HG03469 (cell line): ENCODE data around the gene LRRC8E.

Experiments used
- ATAC-seq: cut with Tn5 transposase; IDR thresholded peaks from one replicate; pipeline ENCODE4 v1.9.1; 2021; ENCODE audit warnings: mild to moderate bottlenecking, moderate library complexity, moderate number of reproducible peaks; ENCODE audit not compliant: unreplicated experiment

LRRC8E gene

DNA sequence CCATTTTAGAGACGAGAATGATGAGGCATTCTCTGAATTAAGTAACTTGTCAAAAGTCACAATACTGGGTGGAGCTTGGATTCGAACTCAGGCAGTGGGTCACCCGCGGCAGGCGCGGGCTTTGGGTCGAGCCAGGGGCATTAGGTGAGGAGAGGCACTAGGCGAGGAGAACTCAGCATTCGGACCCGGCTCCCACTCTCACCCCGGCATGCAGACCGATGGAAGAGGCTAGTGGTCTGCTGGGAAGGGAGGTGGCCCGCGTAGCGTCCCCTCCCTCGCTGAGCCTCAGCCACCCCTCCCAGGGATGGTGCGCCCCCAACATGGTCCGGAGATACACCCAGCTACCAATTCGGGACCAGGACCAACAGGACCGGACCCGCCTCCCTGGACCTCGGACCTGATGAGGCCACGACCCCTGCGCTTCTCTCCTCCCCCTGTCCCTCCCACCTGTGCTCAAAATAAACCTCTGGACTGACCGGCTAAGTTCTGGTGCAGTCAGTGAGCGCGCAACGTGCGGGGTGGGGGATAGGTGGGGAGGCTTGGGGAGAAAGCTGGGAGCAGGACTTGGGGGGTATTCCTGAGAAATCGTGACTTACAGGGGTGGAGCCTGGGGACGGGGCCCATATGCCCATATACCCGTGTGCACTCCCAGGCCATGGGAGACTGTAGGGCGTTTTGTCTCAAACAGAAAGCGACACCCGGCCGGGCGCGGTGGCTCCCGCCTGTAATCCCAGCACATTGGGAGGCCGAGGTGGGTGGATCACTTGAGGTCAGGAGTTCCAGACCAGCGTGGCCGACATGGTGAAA, 30.5 kb downstream of the LRRC8E start:
- no peak for ATAC-seq

DNA sequence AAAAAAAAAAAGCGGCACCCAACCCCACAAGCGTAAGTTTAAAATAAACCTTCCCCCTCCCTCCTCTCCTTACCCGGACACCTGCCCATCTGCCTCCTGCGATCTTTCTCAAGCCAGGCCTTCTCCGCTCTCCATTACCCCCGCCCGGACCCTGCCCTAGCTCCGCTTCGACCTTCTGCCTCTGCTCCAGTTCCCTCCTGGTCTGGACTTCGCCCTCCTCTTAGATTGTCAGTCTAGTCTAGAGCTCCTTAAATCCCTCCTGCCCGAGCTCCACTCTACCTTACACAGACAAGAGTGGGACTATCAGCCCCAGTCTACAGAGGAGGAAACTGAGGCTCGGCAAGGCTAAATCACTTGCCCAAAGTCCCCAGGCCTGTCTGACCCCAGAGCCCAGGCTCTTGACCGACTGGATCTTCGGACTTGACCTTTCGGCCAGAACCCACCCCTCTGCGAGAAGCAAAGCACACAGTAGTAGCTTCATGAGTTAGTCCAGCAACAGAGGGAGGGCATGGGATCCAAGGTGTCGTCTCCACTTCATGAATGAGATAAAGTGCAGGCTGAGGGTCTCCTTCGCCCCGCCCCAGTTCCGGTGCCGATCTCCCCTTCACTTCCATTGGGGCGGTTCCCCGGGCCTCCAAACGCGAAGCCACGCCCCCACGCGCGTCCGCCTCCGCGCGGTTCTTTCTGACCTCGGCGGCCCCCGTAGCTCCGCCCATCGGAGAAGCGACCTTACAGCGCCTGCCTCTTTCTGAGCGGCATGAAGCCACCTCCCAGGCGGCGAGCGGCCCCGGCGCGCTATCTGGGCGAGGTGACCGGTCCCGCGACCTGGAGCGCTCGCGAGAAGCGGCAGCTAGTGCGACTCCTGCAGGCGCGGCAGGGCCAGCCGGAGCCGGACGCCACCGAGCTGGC, 31.6 kb downstream of the LRRC8E start, which contains the start of gene SNAPC2:
TSS of gene SNAPC2 (plus strand) at position 729 of the 909 bp plus-strand sequence. CDS start at position 758, 29 bp downstream.
- ATAC-seq, result peak; percentile 38

DNA sequence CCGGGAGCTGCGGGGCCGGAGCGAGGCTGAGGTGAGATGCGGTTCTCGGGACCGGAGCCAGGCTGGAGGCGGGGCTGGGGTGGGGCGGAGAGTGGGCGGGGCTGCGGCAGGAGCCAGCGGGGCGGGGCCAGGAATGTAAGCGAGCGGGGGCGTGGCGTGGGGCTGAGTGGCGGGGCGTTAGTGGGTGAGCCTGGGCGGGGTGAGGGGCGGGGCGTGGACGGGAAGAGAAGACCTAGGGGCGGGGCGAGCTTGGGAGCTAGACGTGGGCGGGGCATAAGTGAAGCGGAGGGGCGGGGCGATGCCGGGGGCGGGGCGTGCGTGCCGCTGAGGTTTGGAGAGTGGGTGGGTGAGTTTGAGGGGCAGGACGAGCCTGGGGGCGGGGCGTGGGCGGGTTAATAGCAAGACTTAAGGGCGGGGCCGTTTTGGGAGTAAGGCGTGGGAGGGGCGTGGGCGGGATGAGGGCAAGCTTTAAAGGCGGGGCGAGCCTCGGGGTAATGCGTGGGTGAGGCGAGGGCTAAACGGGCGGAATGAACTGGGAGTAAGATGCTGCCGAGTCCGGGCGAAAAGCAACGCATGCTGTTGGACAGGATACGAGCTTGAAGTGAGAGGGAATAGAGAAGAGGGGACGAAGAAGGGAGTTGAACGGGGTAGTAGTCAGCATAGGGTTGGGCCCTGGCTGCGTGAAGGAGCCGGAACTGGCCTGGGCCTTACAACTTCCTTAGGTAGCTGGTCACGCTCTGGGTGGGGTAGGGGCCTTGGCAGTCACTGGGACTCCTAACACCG, 32.4 kb downstream of the LRRC8E start:
- ATAC-seq, result peak; percentile 24

DNA sequence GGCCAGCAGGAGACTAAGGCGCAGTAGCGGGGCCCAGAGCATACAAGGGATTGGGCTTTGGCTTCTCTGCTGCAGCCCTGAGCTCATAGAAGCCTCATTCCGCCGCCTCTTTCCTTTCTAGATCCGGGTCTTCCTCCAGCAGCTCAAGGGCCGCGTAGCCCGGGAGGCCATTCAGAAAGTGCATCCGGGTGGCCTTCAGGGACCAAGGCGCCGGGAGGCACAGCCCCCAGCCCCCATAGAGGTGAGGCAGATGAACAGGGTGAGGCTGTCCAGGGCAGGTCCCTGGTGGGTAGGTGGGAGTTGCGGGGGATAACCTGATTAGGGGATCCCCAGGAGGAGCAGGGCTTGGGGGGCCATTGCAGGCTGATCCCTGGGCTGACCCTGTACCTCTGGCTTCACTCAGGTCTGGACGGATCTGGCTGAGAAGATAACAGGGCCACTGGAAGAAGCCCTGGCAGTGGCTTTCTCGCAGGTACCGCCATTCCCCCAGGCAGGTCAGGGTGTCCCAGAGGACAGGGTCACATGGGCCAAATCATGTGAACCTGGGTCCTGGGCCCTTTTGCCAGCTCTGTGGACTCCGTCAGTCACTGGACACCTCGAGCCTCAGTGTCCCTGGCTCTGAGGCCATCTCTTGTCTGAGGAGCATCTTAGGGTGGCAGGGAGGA, 33.1 kb downstream of the LRRC8E start:
- ATAC-seq, result no peak

DNA sequence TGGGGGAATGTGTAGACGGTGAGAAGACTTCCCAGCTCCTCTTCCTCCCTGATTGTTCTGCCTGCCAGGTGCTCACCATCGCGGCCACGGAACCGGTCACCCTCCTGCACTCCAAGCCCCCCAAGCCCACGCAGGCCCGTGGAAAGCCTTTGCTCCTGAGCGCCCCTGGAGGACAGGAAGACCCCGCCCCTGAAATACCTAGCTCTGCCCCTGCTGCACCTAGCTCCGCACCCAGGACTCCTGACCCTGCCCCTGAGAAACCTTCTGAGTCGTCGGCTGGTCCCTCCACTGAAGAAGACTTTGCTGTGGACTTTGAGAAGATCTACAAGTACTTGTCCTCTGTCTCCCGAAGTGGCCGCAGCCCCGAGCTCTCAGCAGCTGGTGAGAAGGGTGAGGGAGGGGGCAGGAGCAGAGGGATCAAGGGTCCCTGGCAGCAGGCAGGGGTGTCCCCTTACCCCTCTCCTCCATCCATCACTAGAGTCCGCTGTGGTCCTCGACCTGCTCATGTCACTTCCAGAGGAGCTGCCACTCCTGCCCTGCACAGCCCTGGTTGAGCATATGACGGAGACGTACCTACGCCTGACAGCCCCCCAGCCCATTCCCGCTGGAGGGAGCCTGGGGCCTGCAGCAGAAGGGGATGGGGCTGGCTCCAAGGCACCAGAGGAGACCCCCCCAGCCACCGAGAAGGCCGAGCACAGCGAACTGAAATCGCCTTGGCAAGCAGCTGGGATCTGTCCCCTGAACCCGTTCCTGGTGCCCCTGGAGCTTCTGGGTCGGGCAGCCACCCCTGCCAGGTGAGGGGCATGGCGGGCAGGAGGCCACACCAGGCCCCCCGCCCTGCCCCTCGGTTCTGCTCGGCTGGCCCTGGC, 33.9 kb downstream of the LRRC8E start:
- ATAC-seq, result no peak

DNA sequence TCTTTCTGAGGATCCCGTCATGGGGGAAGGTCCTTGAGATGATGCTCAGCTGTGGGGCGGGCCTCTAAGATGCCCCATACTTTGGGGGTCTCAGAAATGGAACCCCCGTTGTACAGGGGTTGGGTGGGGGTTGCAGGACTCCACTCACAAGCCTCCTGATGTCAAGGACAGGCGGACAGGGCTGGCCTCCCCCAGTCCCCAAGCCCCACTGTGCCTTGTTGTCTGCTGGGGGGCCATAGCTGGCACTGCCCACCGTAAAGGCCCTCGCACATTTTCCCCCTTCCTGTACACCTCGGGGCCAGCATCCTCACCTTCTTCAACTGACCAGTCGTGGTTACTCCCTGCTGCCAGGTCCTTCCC, 34.5 kb downstream of the LRRC8E start:
- ATAC-seq, result no peak

DNA sequence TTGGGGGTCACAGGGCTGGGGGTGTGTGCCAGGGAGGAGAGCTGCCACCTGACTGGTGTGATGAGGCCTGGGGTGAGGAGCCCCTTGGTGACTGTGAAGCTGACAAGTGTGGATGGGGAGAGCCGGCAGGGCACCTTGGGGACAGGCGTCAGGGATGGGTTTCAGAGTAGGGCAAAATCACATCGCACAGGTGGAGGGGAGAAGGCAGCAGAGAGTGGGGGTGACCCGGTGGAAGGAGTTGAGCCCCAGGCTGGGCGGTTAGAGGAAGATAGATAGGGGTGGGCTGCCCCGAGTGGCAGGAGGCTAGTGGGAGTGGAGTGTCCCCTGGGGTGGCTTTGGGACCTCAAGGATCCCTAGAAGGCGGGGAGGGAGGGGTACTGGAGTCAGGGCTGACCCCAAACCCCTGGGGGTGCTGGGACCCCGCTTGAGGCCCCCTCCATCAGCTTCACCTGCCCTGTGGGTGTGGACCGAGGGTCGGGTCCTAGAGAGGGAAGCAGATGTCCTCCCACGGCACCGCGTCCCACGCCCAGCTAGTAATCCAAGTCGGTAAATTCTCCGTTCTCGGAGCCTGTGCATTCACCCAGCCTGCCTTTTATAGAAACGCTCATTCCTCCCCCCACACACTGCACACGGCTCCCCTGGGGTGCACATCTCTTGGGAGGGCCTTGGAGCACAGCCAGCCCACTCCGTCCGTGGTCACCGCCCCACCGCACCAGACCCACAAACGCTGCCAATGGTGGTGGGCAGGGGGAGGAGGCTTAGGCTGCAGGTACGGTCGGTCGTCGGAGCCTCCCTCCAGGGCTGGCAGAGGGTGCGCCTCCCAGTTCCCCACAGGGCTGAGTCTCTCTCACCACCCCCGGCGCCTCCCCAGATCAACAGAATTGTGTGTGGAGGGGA, 35.2 kb downstream of the LRRC8E start:
- no peak for ATAC-seq

DNA sequence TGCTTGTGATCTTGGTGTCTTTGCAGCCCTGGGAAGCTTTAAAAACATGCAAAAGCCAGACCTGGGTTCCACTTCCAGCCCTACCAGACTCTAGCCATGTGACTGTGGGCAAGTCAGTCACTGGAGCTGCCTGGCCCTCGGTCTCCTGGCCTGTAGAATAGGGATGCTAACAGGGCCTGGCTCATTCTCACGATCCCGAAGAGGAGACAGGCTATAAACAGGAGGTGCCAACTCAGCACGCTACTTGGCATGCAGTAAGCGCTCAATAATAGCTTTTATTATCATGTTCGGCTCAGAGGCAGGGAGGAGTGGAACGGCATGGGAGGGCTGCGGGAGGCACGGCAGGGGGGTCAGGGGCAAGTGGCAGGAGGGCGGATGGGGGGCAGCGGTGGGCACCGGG, 35.9 kb downstream of the LRRC8E start:
- ATAC-seq, result no peak

DNA sequence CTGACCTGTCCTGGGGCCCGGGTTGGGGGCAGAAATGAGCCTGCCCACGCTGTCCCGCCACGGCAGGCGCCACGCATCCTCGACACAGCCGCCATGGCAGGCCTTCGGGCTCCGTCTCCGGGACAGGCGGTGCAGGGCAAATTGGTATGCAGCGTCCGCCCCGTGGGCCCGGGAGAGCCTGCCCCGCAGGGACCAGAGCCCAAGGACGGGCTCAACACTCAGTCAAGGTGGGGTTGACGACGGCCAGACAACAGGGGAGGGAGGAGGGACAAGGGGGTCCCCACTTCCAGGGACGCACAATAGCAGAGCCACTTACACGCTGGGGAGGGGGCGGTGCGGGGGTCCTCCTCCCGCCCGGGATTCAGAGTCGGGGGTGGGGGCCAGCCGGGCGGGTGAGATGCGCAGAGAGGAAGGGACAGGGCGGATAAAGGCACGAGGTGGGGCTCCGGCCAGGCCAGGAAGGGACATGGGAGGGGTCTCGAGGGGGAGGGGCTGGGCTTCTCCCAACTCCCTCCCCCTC, 36.4 kb downstream of the LRRC8E start:
- no peak for ATAC-seq

DNA sequence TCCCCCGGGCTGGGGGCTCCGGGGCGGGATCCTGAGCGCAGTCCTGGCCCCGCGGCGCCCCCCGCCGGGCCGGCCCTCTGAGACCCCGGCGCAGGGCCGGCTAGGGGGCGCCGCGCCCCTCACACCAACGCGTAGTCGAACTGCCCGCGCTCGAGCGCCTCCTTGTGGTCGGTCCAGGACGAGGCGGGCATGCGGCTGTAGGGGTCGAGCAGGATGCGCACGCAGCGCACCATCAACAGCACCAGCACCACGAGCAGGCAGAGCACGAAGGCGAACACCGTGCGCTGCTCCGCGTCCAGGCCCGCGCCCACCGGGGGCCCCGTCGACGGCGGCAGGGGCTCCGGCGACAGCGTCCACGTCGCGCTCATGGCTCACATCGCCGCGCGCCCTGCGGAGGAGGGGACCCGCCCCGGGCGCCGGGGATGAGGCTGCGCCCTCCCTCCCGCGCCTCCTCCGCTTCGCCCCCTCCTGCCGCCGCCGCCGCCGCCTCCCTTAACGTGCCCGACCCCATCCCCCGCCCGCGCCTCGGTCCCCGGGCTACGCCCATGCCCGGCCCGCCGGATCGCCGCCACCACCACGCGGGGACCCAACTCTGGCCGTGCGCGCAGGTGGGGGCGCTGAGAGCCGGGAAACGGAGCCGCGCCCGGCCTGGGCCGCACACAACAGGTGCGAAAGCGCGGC, 37.0 kb downstream of the LRRC8E start:
- ATAC-seq, result no peak

DNA sequence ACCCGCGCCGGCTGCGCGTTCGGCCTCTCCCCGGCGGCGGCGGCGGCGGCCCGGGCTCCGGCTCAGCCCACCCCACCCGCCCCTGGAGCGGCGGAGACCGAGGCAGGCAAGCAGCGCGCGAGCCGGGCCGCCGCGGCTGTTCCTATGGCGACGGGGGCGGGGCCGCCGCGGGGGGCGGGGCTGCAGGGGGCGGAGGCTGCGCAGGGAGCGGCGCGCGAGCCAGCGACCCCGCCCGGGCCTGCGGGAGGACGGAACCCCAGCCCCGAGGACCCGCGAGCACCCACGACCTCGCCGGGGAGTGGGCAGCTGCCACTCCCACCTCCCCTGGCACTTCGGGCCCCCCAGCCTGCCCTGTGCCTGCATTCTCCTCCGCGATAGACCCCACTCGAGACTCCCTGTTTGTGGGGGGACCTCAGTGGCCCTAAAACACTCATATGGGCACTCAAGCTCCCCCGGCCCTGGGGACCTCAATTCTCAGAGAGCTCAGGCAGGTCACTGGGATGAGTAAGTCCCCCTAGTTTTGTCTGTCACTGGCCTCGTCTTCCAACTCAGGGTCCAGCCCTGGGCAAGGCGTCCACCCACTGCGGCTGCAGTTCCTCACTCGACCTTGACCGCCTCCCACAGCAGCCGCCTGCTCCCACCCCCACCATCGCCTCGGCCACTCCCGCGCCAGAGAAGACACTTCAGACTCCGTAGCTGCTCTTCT, 37.9 kb downstream of the LRRC8E start, which contains the start of gene CTXN1:
TSS of gene CTXN1 (minus strand) at position 115 of the 706 bp plus-strand sequence. CDS start 597 bp downstream, outside the sequence.
- no peak for ATAC-seq

DNA sequence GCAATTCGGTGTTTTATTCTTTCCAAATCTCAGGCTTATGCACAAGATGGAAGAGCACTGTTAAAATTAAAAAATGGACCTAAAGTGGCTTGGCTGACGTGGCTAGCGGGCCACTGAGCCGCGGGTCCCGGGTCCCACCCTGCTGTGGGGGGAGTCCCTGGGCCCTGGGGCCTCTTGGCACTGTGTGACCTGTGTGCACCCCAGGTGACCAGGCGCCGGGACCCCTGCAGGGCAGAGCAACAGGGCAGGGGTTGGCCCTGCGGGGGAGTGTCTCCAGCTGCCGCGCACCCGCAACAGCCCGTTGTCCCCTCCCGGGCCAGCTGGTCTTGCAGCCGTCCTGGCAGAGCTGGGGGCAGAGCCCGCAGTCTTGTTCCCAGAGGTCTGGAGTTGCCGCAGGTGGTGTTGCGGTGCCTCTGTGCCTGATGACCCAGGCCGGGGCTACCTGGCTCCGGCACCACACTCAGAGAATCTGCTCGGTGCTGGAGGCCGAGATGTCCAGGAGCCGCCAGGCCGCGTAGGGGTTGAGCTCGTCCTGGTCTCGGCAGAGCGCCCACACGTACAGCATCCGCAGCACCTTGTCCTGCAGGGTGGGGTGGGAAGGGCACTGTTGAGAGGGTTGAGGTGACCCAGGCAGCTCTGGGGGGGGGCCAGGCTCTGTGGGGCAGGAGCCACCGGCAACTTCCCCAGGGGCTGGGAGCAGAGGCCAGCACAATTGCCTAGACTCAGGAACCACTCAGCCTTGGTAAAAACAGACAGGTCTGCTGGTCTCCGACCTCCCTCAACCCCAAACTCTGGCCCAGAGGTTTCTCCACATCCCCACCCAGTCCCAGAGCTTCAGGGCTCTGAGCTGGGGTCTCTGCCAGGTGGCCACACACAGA, 38.7 kb downstream of the LRRC8E start:
- no peak for ATAC-seq

DNA sequence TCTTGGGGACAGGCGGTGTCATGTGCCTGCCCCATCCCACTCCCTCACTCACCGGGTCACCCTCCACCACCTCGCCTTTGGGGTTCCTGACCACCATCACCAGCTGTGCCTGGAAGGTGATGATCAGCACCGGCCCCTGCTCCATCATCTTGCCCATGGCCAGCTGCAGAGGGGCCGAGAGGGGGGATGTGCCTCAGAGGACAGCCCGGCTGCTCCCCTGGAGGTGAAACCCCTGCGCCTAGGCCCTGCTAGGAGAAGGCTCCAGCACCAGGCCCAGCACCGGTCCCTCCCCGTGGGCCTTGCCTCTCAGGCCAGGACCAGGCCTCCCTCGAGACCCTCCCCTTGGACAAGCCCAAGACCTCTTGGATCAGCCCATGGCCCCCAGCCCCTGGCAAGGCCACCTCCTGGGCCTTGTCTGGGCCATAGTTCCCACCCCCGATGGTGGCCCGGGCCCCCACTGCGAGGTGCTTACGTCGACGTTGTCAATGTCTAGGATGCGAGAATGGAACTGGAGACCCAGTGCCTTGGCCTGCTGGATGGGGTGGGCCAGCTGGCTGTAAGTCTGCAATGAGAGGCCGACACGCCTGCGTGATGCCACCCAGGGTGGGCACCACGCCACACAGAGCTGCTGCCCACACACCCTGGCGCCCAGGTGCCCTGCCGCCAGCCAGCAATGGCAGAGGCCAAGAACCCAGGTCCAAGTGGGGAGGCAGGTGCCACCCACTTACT, 39.5 kb downstream of the LRRC8E start:
- ATAC-seq, result no peak

DNA sequence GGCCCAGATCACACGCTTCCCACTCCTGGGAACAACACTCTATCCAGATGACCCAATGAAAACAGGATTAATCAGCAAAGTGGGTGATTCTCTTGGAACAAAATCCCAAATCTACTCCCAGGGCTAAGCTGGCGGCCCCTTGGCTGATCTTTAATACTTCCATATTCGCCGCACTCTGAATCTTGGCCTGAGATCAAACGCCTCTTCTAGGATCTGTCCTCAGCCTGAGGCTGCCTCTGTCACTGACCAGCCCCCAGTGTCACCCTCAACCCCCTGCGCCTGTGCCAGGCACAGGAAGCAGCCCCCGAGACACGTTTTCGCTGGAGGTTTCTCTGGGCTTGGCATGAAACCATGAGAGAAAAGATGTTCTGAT, 40.0 kb downstream of the LRRC8E start:
- ATAC-seq, result no peak
